Cardiac fibroblast (primary cell): ENCODE measurements around the gene CDH23.

Experiments used
- DNase-seq, 2 donors: peaks; one replicate each; pipeline versions ENCODE4 v3.0.0 to v3.0.0-alpha.2; 2010; ENCODE audit warnings: low read depth in 2 of 2
- H3K4me3 ChIP-seq, 2 donors: replicated peaks in 1 of 2; 1 replicate in 1 of 2; 2 replicates in 1 of 2; pipeline ENCODE4 v1.5.1; 2011; ENCODE audit warnings: low read depth in 2 of 2, low read length in 2 of 2, mild to moderate bottlenecking in 2 of 2, moderate library complexity in 1 of 2
- CTCF ChIP-seq: IDR thresholded peaks from one replicate; pipeline ENCODE4 v1.5.1; 2011; ENCODE audit warnings: low read depth, mild to moderate bottlenecking, low read length, inconsistent platforms

Gene CDH23

GRCh38 chr10:71526653-71527052 is 129.9 kb downstream of the CDH23 start:
- H3K4me3 ChIP-seq: no peak overlapping the region
- DNase-seq: no peak

GRCh38 chr10:71527135-71527534 is 130.4 kb downstream of the CDH23 start:
- no peak overlapping the region for H3K4me3 ChIP-seq
- TF ChIP-seq CTCF: no peak
- DNase-seq: no peak

More at GRCh38 chr10:71526653-71527052, 129.9 kb downstream of the CDH23 start:
- TF ChIP-seq CTCF: no peak

- no peak for DNase-seq
- H3K4me3 ChIP-seq: no peak overlapping the region
- TF ChIP-seq CTCF: no peak
Measured at GRCh38 chr10:71528371-71529206, 131.9 kb downstream of the CDH23 start.

GRCh38 chr10:71529207-71529827 is 132.6 kb downstream of the CDH23 start:
- no peak for TF ChIP-seq CTCF
- H3K4me3 ChIP-seq: no peak overlapping the region
- no peak for DNase-seq

- no peak overlapping the region for H3K4me3 ChIP-seq
- no peak for TF ChIP-seq CTCF
- no peak for DNase-seq
Measured at GRCh38 chr10:71530781-71531180, 134.1 kb downstream of the CDH23 start.

- no peak overlapping the region for H3K4me3 ChIP-seq
- no peak for DNase-seq
- TF ChIP-seq CTCF: no peak
Measured at GRCh38 chr10:71531485-71532446, 135.0 kb downstream of the CDH23 start.
